NCI-H187 (cell line): ENCODE data around the gene MCTP2.

Experiments used
- DNase-seq, 2 experiments: peaks; one replicate each; lab custom pipeline; 2025; lab: John Stamatoyannopoulos, UW

The MCTP2 gene

GRCh38 chr15:94359716-94360115, 128.4 kb downstream of the MCTP2 start:
- no peak for DNase-seq

- DNase-seq, result no peak
Measured at GRCh38 chr15:94360251-94360685, 128.9 kb downstream of the MCTP2 start.

GRCh38 chr15:94362385-94363092, 131.2 kb downstream of the MCTP2 start:
- no peak for DNase-seq

GRCh38 chr15:94363382-94363781, 132.0 kb downstream of the MCTP2 start:
- DNase-seq, result no peak

- DNase-seq, result no peak
Measured at GRCh38 chr15:94366781-94367180, 135.4 kb downstream of the MCTP2 start.

GRCh38 chr15:94367726-94368535, 136.6 kb downstream of the MCTP2 start:
- DNase-seq, result no peak

- no peak for DNase-seq
Measured at GRCh38 chr15:94370206-94370935, 139.0 kb downstream of the MCTP2 start.

GRCh38 chr15:94370936-94371285, 139.6 kb downstream of the MCTP2 start:
- DNase-seq, result no peak

- DNase-seq, result no peak
Measured at GRCh38 chr15:94372821-94373220, 141.5 kb downstream of the MCTP2 start.

GRCh38 chr15:94375997-94376396, 144.6 kb downstream of the MCTP2 start:
- no peak for DNase-seq

- no peak for DNase-seq
Measured at GRCh38 chr15:94379986-94380385, 148.6 kb downstream of the MCTP2 start.

GRCh38 chr15:94380798-94381197, 149.4 kb downstream of the MCTP2 start:
- no peak for DNase-seq

GRCh38 chr15:94381384-94381783, 150.0 kb downstream of the MCTP2 start:
- no peak for DNase-seq

- DNase-seq, result no peak
Measured at GRCh38 chr15:94383041-94383440, 151.7 kb downstream of the MCTP2 start.

GRCh38 chr15:94383706-94384105, 152.3 kb downstream of the MCTP2 start:
- DNase-seq, result no peak

GRCh38 chr15:94385441-94385840, 154.1 kb downstream of the MCTP2 start:
- no peak for DNase-seq

GRCh38 chr15:94386351-94386750, 155.0 kb downstream of the MCTP2 start:
- no peak for DNase-seq

GRCh38 chr15:94387442-94387841, 156.1 kb downstream of the MCTP2 start:
- no peak for DNase-seq

GRCh38 chr15:94387849-94388441, 156.6 kb downstream of the MCTP2 start:
- no peak for DNase-seq

- no peak for DNase-seq
Measured at GRCh38 chr15:94395640-94396039, 164.3 kb downstream of the MCTP2 start.

- DNase-seq, result no peak
Measured at GRCh38 chr15:94397337-94397736, 166.0 kb downstream of the MCTP2 start.

- no peak for DNase-seq
Measured at GRCh38 chr15:94398001-94398400, 166.6 kb downstream of the MCTP2 start.
